ENCODE measurements around the gene RBM47. TPM values are rescaled to one million over a fixed set of nuclear protein-coding genes. Genes with fewer than 3 reads are reported as not detected.
"Not testable (repeated sequence)": the region's sequence is repeated elsewhere in the genome, so short reads cannot be mapped to it uniquely, and the experiment has no call there.

Gene RBM47
- total and polyA plus RNA-seq, 8 donors: 12.3 to 59.6 (median 32.4) TPM

DNA sequence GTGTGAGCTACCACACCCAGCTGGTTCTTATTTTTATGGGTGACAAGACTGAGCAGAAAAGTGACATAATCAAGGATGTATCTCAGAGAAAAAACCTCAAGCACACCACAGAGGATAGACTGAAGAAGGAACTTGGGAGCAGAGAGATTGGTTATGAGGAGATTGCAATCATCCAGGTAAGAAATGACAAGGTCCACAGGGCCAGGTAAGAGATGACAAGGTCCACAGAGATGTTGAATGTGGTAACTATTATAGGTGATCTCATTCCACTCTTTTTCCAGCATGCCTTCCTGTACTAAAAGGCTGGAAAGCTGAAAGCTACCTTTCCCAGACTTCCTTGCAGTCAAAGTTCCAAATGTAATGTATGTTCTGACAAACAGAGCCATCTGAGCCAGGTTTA, 15.9 kb upstream of the RBM47 start:
- FAIRE-seq: no peak
- ATAC-seq: no peak
- Histone ChIP-seq H3K27me3 (no peaks in the 10 kb centered on the region), H3K4me1 (no peaks in the 10 kb centered on the region), H3K27ac (no peak overlapping the region), H3K36me3 (no peaks in the 10 kb centered on the region), H3K9me3 (no peaks in the 10 kb centered on the region), H3K4me3 (no peak overlapping the region)
- TF ChIP-seq, protein P1, sequence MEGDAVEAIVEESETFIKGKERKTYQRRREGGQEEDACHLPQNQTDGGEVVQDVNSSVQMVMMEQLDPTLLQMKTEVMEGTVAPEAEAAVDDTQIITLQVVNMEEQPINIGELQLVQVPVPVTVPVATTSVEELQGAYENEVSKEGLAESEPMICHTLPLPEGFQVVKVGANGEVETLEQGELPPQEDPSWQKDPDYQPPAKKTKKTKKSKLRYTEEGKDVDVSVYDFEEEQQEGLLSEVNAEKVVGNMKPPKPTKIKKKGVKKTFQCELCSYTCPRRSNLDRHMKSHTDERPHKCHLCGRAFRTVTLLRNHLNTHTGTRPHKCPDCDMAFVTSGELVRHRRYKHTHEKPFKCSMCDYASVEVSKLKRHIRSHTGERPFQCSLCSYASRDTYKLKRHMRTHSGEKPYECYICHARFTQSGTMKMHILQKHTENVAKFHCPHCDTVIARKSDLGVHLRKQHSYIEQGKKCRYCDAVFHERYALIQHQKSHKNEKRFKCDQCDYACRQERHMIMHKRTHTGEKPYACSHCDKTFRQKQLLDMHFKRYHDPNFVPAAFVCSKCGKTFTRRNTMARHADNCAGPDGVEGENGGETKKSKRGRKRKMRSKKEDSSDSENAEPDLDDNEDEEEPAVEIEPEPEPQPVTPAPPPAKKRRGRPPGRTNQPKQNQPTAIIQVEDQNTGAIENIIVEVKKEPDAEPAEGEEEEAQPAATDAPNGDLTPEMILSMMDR (IDR thresholded peaks at IDR 0.05): no peak
- intact Hi-C loops (cut with DNase I): no loop called here
- DNase-seq: no peak

GRCh38 chr4:40632080-40632479, 2.4 kb upstream of the RBM47 start:
- H3K9me3 ChIP-seq: no peaks in the 10 kb centered on the region
- H3K4me3 ChIP-seq: no peak overlapping the region
- H3K27me3 ChIP-seq: no peaks in the 10 kb centered on the region
- ATAC-seq (no peak), FAIRE-seq (no peak), DNase-seq (no peak)
- H3K27ac ChIP-seq: peak overlapping the region in 2 of 4 donors; percentile 99
- peaks cover 5 to 13% (median 11%) of the 10 kb centered on the region in 3 donors for H3K4me1 ChIP-seq
- H3K36me3 ChIP-seq: no peaks in the 10 kb centered on the region
- 80 to 84% methylated on average over 5 of the region's 5 CpGs for WGBS, 2 donors
- intact Hi-C loops (cut with DNase I): no loop called here
- TF ChIP-seq, protein P1 (IDR thresholded peaks at IDR 0.05): no peak

GRCh38 chr4:40630335-40631021, 814 bp upstream of the RBM47 start:
- peak; percentile 63 to 77 (median 73) for ATAC-seq
- Histone ChIP-seq H3K9me3 (no peaks in the 10 kb centered on the region), H3K27me3 (no peaks in the 10 kb centered on the region), H3K4me1 (peaks cover 5 to 18% (median 11%) of the 10 kb centered on the region in 3 donors), H3K4me3 (peak overlapping the region; percentile 36 to 79 (median 54)), H3K27ac (peak overlapping the region; percentile 84 to 99 (median 95)), H3K36me3 (no peaks in the 10 kb centered on the region)
- intact Hi-C loops (cut with DNase I): no loop called here
- TF ChIP-seq, protein P1 (IDR thresholded peaks at IDR 0.05): no peak
- WGBS, 2 donors: 8 to 9% methylated on average over 41 of the region's 41 CpGs
- DNase-seq: peak; percentile 70 to 82 (median 76)
- FAIRE-seq: no peak

- FAIRE-seq (peak; percentile 67), DNase-seq (no peak), ATAC-seq (peak in 3 of 4 donors; percentile 10 to 26 (median 25))
- 3 to 6% methylated on average over 5 to 6 of the region's 6 CpGs for WGBS, 2 donors
- Histone ChIP-seq H3K4me3 (peak overlapping the region; percentile 36 to 79 (median 54)), H3K27ac (peak overlapping the region; percentile 84 to 99 (median 95)), H3K9me3 (no peaks in the 10 kb centered on the region), H3K4me1 (peaks cover 5 to 20% (median 11%) of the 10 kb centered on the region in 3 donors), H3K36me3 (no peaks in the 10 kb centered on the region), H3K27me3 (no peaks in the 10 kb centered on the region)
- intact Hi-C loops (cut with DNase I): no loop called here
- TF ChIP-seq, protein P1 (IDR thresholded peaks at IDR 0.05): no peak
Observed at GRCh38 chr4:40628888-40629287, 776 bp downstream of the RBM47 start.

- DNase-seq; intact Hi-C loops (cut with DNase I); FAIRE-seq; H3K36me3 ChIP-seq; ATAC-seq; H3K9me3 ChIP-seq; H3K27me3 ChIP-seq: not testable (repeated sequence)
- H3K4me1 ChIP-seq: peaks cover 5 to 25% (median 11%) of the 10 kb centered on the region in 3 donors
- peak overlapping the region in 2 of 4 donors; percentile 99 for H3K27ac ChIP-seq
- WGBS, 2 donors: 6 to 10% methylated on average over 6 of the region's 6 CpGs
- peak overlapping the region; percentile 19 to 79 (median 44) for H3K4me3 ChIP-seq
Observed at GRCh38 chr4:40628407-40628806, 1.3 kb downstream of the RBM47 start.

Measured in pancreas (tissue), 10 donors.